HUES64 (cell line): ENCODE data around the gene DKK1.

ENCODE experiments used
- H3K27ac ChIP-seq: 2 replicates; pipeline ENCODE4 v1.7.0; 2013; ENCODE audit warnings: low read depth, low read length, inconsistent platforms
- H3K27me3 ChIP-seq: 2 replicates; pipeline ENCODE4 v1.6.1; 2013; ENCODE audit warnings: mild to moderate bottlenecking, low read length; ENCODE audit not compliant: insufficient read depth
- H3K36me3 ChIP-seq: 2 replicates; pipeline ENCODE4 v1.6.1; 2013; ENCODE audit warnings: mild to moderate bottlenecking, low read length; ENCODE audit not compliant: insufficient read depth
- H3K4me1 ChIP-seq: 2 replicates; pipeline ENCODE4 v1.6.1; 2013; ENCODE audit warnings: mild to moderate bottlenecking, low read length, moderate library complexity; ENCODE audit not compliant: insufficient read depth
- H3K4me3 ChIP-seq: 2 replicates; pipeline ENCODE4 v1.5.1; 2013; ENCODE audit warnings: mild to moderate bottlenecking, low read length, moderate library complexity
- H3K9ac ChIP-seq: 2 replicates; pipeline ENCODE4 v1.6.1; 2013; ENCODE audit warnings: mild to moderate bottlenecking, low read depth, low read length
- H3K9me3 ChIP-seq: 2 replicates; pipeline ENCODE4 v1.6.1; 2013; ENCODE audit warnings: low read depth, low read length; ENCODE audit not compliant: insufficient read depth
- WGBS: fragments of 150-250, 120-280 bp; methylation state at CpG from one replicate; pipeline ENCODE4 v1.1.7; 2013; ENCODE audit warnings: missing lambda C conversion rate; 5-methylcytosine and 5-hydroxymethylcytosine counted together

DKK1 gene

GRCh38 chr10:52284416-52285013 lies 29.6 kb upstream of the DKK1 start:
- WGBS = 93% methylated on average over 1 of the region's 2 CpGs
- no peaks in the 10 kb centered on the region for H3K27me3 ChIP-seq
- no peaks in the 10 kb centered on the region for H3K36me3 ChIP-seq
- H3K4me3 ChIP-seq = no peak overlapping the region
- H3K4me1 ChIP-seq = no peaks in the 10 kb centered on the region
- H3K9me3 ChIP-seq = no peaks in the 10 kb centered on the region
- no peak overlapping the region for H3K9ac ChIP-seq
- no peak overlapping the region for H3K27ac ChIP-seq

DNA sequence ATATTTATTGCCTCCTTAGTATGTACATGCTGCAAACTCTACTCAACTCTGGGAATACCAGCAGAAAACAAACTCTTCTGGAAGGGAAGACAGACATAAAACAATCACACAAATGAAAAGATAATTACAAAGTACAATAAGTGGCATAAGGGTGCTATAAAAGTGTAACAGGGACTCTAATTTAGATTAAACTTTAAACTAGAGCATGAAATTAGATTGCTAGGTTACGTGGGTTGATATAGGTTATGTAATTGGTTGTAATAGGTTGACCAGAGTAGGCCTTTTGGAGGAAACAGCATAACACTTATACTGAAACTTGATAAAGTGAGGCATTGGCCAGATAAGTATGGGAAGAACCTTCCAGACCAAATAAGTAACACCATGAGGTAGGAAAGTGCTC lies 26.2 kb upstream of the DKK1 start:
- no peaks in the 10 kb centered on the region for H3K27me3 ChIP-seq
- H3K36me3 ChIP-seq = no peaks in the 10 kb centered on the region
- no peak overlapping the region for H3K27ac ChIP-seq
- no peaks in the 10 kb centered on the region for H3K4me1 ChIP-seq
- H3K9me3 ChIP-seq = no peaks in the 10 kb centered on the region
- no peak overlapping the region for H3K9ac ChIP-seq
- no peak overlapping the region for H3K4me3 ChIP-seq
- WGBS = 96% methylated on average over 1 of the region's 1 CpG

- H3K9me3 ChIP-seq = no peaks in the 10 kb centered on the region
- H3K27ac ChIP-seq = no peak overlapping the region
- 78% methylated on average over 4 of the region's 4 CpGs for WGBS
- no peaks in the 10 kb centered on the region for H3K27me3 ChIP-seq
- H3K9ac ChIP-seq = no peak overlapping the region
- H3K36me3 ChIP-seq = no peaks in the 10 kb centered on the region
- H3K4me1 ChIP-seq = no peaks in the 10 kb centered on the region
- H3K4me3 ChIP-seq = no peak overlapping the region
Observed at GRCh38 chr10:52297747-52298146, 16.3 kb upstream of the DKK1 start.

DNA sequence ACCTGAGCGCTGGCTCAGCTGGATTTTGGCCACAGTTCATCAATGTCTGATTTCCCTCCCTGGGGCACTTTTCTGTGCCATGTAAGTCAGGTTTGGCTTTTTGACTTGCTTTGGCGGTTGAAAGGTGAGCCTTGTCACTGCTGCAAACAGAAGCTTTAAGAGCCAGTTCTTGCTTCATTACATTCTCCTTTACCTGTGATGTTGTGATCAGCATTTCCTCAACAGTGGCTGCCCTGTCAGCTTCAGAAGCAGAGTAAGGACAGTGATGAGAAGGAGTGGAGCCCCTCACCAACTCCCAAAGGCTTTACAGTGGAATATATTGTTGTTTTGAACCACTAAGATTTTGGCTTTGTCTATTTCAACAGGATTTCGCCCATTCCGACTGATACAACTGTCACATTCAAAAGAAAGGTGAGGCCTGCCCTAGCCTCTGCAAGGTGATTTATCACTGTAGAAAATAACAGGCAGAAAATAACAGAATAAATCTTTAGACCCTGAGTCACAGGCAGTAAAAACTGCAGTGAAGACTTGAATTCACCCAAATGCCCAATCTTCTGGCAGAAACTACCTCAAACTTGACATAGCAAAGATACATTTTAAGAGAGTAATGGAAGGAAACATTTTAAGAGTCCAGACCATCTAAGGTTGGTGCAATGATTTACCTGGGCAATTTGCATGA lies 13.3 kb upstream of the DKK1 start:
- WGBS = 97% methylated on average over 4 of the region's 4 CpGs
- Histone ChIP-seq H3K27ac (no peak overlapping the region), H3K4me3 (no peak overlapping the region), H3K27me3 (no peaks in the 10 kb centered on the region), H3K9me3 (no peaks in the 10 kb centered on the region), H3K36me3 (no peaks in the 10 kb centered on the region), H3K4me1 (no peaks in the 10 kb centered on the region), H3K9ac (no peak overlapping the region)

DNA sequence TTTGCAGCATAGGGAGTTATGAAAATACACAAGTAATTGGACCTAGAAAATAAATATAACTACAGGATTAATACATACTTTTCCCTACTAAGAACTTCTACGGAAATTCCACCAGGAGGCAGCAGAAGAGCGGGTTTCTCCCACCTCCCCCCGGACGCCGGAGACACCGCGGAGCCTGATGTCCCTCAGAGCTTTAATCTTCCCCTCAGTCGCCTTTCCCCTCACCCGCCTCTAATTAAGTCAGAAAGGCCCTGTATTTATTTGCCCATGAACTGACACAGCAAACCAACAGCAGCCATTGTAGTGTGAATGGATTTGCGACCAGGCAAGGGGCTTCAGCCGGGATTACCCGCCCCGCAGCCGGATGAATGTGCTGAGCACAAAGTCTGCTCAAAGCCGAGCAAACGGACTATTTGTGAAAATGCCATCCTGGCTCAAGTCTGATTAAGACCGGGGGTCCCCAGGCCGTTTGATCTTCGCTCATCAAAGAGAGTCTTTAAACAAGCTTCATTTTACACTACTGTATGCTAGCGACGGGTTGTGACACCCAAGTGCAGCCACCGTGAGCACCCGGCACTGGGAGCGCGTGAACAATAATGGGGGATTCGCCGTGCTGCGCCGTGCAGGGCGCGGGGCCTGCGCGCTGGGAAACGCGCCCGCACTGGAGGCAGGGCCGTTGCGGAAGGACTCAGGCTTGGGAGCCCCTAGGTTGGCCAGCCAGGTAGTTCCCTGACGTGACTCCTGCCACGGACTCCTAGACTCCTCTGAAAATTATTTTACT lies 5.6 kb upstream of the DKK1 start:
- WGBS = 3% methylated on average over 39 of the region's 40 CpGs
- Histone ChIP-seq H3K4me1 (peaks cover 6% of the 10 kb centered on the region; the same call in 1 of the 2 replicates), H3K27ac (no peak overlapping the region), H3K27me3 (peaks cover 52% of the 10 kb centered on the region), H3K9me3 (no peaks in the 10 kb centered on the region), H3K9ac (peak overlapping the region; percentile 58; the same call in 1 of the 2 replicates), H3K4me3 (peak overlapping the region; percentile 68), H3K36me3 (no peaks in the 10 kb centered on the region)

DNA sequence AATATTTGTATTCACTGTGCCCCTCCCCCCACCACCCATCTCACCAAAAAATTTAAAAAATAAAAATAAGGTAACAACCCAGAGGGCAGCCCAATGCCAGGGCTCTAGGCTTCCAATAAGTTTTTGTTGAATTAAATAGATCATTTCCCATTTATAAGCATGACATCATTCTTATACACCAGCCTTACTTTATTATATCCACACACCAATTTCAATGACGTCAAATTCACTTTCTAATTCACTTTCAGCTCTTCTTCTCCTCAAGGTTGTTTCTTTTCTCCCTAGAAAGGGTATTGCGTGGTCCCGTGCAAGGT lies 1.2 kb upstream of the DKK1 start:
- Histone ChIP-seq H3K9me3 (no peaks in the 10 kb centered on the region), H3K36me3 (no peaks in the 10 kb centered on the region), H3K4me1 (peaks cover 6% of the 10 kb centered on the region; the same call in 1 of the 2 replicates), H3K27ac (no peak overlapping the region), H3K4me3 (peak overlapping the region; percentile 67), H3K27me3 (peaks cover 96% of the 10 kb centered on the region), H3K9ac (no peak overlapping the region)
- WGBS = 4% methylated on average over 3 of the region's 3 CpGs

- Histone ChIP-seq H3K4me3 (peak overlapping the region; percentile 67), H3K36me3 (no peaks in the 10 kb centered on the region), H3K27me3 (peaks cover 95% of the 10 kb centered on the region), H3K4me1 (peaks cover 6% of the 10 kb centered on the region; the same call in 1 of the 2 replicates), H3K27ac (no peak overlapping the region), H3K9me3 (no peaks in the 10 kb centered on the region), H3K9ac (no peak overlapping the region)
- WGBS = 2% methylated on average over 26 of the region's 26 CpGs
Observed at GRCh38 chr10:52313256-52313932, 687 bp upstream of the DKK1 start.

DNA sequence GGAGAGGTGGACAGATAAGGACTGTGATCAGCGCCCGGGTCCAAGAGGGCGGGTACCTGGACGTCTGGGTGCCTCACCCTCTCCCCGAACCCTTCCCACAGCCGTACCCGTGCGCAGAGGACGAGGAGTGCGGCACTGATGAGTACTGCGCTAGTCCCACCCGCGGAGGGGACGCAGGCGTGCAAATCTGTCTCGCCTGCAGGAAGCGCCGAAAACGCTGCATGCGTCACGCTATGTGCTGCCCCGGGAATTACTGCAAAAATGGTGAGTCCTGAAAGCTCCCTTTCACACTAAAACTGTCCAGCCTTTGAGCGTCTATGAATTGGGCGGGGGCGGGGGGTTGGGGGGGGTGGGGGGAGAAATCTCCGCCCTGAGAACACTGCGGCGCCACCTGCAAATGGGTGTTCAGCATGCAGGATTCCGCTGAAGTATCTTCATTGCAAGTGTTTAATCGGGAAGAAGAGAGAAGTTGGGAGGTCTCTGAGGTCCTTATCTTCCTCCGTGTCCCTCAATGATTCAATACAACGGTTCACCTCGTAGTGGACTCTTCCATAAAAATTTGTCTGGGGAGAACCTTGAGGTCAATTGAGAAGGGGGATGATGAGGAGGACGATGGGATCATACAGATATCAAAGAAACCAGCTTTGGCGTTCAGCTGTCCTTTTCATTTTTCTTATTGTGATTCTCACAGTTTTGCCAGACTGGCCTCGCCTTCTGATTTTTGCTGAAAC lies 906 bp downstream of the DKK1 start:
- no peak overlapping the region for H3K27ac ChIP-seq
- no peaks in the 10 kb centered on the region for H3K36me3 ChIP-seq
- peaks cover 86% of the 10 kb centered on the region for H3K27me3 ChIP-seq
- H3K9me3 ChIP-seq = no peaks in the 10 kb centered on the region
- H3K4me3 ChIP-seq = peak overlapping the region; percentile 67
- peaks cover 6% of the 10 kb centered on the region; the same call in 1 of the 2 replicates for H3K4me1 ChIP-seq
- 15% methylated on average over 33 of the region's 36 CpGs for WGBS
- no peak overlapping the region for H3K9ac ChIP-seq

DNA sequence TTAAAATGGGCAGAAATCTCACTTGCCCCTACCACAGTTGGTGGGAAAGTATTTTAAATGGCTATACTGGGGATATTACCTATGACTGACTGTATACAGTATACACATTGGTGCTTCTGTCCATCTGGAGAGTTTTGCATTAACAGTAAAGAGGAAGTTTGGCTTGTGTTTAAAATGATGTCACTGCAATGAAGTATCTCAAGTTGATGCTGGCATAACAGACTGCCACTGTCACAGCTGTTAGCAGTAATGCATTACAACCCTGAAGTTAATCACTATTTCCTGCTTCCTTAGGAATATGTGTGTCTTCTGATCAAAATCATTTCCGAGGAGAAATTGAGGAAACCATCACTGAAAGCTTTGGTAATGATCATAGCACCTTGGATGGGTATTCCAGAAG lies 1.9 kb downstream of the DKK1 start:
- no peaks in the 10 kb centered on the region for H3K9me3 ChIP-seq
- no peak overlapping the region for H3K9ac ChIP-seq
- H3K4me3 ChIP-seq = no peak overlapping the region; the same call in 1 of the 2 replicates
- 100% methylated on average over 1 of the region's 1 CpG for WGBS
- H3K27ac ChIP-seq = no peak overlapping the region
- H3K36me3 ChIP-seq = no peaks in the 10 kb centered on the region
- peaks cover 6% of the 10 kb centered on the region; the same call in 1 of the 2 replicates for H3K4me1 ChIP-seq
- peaks cover 76% of the 10 kb centered on the region for H3K27me3 ChIP-seq

GRCh38 chr10:52316500-52316899 lies 2.4 kb downstream of the DKK1 start:
- H3K27ac ChIP-seq = no peak overlapping the region
- H3K36me3 ChIP-seq = no peaks in the 10 kb centered on the region
- H3K9me3 ChIP-seq = no peaks in the 10 kb centered on the region
- no peak overlapping the region for H3K9ac ChIP-seq
- WGBS = 97% methylated on average over 4 of the region's 4 CpGs
- H3K4me1 ChIP-seq = peaks cover 6% of the 10 kb centered on the region; the same call in 1 of the 2 replicates
- H3K27me3 ChIP-seq = peaks cover 71% of the 10 kb centered on the region
- H3K4me3 ChIP-seq = no peak overlapping the region
